ENCODE results near the gene IKZF5.

IKZF5 gene

DNA sequence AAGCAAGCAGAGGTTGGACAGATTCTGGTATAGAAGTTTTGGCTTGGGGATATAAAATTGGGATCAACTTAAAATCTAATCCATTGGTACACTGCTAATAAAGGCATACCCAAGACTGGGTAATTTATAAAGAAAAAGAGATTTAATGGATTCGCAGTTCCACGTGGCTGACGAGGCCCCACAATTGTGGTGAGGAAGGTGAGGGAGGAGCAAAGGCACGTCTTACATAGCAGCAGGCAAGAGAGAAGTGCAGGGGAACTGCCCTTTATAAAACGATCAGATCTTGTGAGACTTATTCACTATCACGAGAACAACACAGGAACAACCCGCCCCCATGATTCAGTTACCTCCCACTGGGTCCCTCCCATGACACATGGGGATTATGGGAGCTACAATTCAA is 9.9 kb upstream of the IKZF5 start:
- DNase-seq (ENCODE audit: low read depth), result no peak
- no peak overlapping the region for H3K4me3 ChIP-seq (ENCODE audit: low read depth, low read length)

DNA sequence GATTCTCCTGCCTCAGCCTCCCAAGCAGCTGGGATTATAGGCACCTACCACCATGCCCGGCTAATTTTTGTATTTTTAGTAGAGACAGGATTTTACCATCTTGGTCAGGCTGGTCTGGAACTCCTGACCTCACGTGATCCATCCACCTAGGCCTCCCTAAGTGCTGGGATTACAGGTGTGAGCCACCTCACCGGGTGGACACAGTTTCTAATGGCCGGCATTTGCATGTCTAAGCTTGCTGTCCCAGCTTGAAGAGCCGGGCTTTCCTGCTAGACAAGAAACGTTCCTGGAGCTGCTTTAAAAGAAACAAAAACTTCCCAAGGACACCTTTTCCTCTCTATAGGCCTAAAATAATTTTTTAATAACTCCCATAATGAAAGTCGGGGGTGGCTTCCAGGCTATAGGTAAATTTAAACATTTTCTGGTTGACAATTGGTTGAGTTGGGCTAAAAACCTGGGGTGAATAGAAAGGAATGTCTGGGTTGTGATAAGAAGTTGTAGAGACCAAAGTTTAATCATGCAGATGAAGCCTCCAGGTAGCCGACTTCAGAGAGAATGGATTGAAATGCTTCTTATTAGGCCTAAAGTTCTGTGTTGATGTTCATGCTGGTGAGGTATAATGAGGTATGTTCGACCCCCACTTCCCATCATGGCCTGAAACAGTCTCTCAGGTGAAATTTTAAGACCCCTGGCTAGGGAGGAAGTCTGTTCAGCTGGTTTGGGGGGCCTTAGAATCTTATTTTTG is 9.0 kb upstream of the IKZF5 start:
- no peak for DNase-seq (ENCODE audit: low read depth)
- H3K4me3 ChIP-seq (ENCODE audit: low read depth, low read length), result no peak overlapping the region

DNA sequence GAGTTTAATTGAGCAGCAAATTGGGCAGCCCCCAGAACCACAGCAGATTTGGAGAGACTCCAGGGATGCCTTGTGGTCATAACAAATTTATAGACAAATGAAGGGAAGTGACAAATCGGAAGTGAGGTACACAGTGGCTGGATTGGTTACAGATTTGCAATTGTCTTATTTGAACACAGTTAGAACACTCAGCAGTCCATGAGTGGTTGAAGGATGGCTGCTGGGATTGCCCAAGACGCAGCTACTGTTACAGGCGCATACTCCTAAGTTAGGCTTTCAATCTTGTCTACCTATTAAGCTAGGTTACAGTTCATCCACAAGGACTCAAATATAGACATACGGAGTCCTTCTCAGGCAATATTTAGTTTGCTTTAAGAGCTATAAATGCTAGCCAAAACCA is 7.6 kb upstream of the IKZF5 start:
- no peak for DNase-seq (ENCODE audit: low read depth)
- no peak overlapping the region for H3K4me3 ChIP-seq (ENCODE audit: low read depth, low read length)

DNA sequence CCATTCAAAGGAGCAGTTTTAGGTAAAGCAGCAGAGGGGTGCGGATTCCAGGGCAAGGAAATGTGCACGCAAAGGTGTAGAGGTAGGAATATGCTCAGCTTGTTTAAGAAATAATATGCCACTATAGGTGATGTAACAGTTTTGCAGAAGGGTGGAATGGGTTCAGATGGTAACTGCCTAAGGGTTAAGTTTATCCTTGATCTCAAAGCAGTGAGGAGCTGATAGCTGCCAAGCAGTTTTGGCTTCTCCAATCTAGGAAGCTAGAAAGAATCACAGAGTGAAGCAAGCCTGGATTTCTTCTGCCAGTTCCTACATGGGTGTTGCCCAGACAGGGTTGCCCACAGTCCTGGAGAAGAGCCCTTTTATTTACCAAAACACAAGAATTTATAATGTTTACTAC is 6.2 kb upstream of the IKZF5 start:
- no peak overlapping the region for H3K4me3 ChIP-seq (ENCODE audit: low read depth, low read length)
- no peak for DNase-seq (ENCODE audit: low read depth)

DNA sequence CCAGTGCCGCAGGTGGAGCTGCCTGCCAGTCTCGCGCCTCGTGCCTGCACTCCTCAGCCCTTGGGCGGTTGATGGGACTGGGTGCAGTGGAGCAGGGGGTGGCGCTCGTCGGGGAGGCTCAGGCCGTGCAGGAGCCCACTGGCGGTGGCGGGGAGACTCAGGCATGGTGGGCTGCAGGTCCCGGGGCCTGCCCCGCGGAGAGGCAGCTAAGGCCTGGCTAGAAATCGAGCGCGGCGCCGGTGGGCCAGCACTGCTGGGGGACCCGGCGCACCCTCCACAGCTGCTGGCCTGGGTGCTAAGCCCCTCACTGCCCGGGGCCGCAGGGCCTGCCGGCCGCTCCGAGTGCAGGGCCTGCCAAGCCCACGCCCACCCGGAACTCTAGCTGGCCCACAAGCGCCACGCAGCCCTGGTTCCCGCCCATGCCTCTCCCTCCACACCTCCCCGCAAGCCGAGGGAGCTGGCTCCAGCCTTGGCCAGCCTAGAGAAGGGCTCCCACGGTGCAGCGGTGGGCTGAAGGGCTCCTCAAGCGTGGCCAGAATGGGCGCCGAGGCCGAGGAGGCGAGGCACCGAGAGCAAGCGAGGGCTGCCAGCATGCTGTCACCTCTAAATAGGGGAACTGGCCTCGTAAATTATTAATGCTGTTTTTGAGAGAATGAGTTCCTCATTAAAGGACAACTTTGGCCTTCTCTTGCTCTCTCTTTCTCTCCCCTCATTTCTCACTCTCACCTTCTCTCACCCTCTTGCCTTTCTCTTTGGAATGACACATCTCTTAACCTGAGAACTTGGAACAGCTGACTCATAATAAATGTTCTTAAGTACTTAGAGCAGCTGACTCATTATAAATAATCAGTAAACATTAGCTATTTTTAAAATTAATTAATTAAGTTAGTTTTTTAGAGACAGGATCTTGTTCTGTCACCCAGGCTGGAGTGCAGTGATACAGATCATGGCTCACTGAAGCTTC is 5.1 kb upstream of the IKZF5 start:
- H3K4me3 ChIP-seq (ENCODE audit: low read depth, low read length), result no peak overlapping the region
- no peak for DNase-seq (ENCODE audit: low read depth)

DNA sequence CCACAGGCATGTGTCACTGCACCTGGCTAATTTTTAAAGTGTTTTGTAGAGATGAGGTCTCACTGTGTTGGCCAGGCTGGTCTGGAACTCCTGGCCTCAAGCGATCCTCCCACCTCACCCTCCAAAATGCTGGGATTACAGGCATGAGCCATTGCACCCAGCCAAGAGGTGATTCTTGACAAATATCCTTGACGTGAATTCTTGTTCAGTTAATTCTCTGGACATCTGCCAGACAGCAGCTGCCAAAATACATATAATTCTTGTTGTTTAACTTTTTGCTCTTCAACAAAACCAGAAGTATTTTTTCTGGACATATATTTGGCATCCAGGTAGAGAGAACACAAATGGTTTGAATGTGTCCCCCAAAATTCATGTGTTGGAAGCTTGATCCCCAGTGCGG is 3.4 kb upstream of the IKZF5 start:
- H3K4me3 ChIP-seq (ENCODE audit: low read depth, low read length), result no peak overlapping the region
- DNase-seq (ENCODE audit: low read depth), result no peak

DNA sequence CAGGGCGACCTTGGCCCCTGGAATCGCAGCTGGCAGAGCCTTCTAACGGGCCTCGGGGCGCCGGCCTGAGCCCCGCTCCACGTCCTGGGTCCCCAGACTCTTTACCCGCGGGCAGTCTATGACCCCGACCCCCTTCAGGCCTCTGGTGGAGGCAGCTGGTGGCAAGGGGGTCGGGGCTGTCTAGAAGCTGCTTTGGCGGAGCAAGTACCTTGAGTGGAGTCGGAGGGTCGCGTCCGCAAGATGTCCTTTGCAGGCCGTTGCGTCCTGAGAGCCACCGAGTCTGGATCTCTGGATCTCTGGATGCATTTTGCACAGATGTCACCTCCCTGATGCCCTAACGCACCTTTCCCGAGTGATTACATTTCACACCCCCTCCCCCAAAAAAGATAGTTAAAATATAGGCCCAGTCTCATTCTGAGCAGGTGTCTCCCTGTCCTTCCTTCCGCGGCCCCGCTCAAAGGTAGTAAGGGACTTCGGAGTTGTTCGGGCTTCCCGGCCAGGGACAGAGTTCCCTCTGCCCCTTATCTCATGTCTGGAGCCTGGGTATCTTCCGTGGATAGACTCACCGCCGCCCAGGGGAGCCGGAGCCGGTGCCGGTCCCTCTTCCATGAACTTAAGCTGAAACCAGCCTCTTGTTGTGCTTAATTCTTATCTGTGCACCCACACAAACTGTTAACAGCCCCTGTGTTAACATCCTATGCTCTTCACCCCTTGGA is 668 bp upstream of the IKZF5 start:
- H3K4me3 ChIP-seq (ENCODE audit: low read depth, low read length), result peak overlapping the region; percentile 96
- no peak for DNase-seq (ENCODE audit: low read depth)

DNA sequence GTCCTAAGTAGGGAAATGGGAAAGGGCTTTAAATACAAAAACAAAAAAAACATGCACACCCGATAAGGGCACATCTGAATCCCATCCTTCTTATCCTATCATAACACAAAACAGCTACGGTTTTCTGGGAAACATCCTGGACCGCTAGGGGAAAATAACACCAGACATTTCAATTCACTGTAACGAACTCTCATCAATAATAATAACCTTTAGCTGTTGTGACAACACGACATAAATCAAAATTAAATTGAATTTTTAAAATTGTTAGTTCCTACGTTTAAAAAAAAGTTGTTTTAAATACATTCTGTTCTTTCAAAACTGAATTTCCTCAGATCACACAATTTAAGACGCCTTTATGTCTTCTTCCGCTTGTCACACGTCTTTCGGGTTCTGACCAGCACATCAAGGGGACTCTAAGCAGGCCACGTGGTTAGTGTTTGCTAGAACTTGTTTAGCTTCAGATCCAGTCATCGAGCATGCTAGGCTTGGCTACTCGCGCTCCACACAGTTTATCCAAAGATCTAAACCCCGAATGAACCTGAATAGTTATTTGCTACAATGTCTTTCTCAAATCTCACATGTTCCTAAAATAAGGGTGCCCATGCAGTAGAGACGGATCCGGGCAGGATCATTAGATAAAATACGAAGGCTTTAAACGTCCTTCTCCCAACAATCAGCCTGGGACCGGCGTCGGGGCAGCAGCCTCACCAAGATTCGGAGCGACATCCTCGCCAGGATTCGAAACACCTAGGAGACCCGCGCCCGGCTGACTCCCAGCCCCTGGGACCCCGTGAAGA is 839 bp downstream of the IKZF5 start:
- peak; percentile 4 for DNase-seq (ENCODE audit: low read depth)
- peak overlapping the region; percentile 96 for H3K4me3 ChIP-seq (ENCODE audit: low read depth, low read length)

DNA sequence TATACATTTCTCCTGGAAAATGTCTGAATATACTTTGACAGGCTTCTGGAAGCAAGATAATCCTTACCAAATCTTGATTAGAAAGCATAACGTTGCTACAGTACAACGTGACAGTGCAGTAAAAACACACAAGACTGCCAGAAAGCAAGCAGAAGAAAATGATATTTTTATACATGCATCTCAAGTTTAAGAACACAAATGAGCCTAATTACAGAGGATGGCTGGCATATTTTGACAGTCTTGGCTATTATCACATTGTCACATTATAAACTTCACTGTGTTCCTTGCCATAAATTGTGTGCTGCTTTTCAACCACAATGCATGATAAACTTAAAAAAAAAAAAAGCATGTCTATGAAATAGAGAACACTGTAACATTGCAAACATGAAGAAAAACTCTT is 4.3 kb downstream of the IKZF5 start:
- no peak for DNase-seq (ENCODE audit: low read depth)
- H3K4me3 ChIP-seq (ENCODE audit: low read depth, low read length), result no peak overlapping the region

DNA sequence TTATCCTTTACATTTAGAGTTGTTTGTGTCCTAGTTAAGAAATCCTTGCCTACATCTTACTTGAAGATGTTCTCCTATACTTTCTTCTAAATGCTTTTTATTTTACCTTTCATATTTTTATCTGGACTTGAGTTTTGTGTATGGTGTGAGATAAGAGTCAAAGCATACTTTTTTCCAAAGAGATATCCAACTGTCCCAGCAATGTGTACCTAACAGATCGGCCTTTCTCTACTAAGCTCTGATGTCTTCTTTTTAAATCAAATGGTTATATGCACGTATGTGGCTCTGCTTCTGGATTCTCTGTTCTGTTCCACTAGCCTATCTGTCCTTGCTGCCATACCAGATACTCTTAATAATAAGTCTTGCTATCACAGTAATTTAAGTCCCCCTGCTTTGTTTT is 7.2 kb downstream of the IKZF5 start:
- DNase-seq (ENCODE audit: low read depth), result no peak
- H3K4me3 ChIP-seq (ENCODE audit: low read depth, low read length), result no peak overlapping the region

DNA sequence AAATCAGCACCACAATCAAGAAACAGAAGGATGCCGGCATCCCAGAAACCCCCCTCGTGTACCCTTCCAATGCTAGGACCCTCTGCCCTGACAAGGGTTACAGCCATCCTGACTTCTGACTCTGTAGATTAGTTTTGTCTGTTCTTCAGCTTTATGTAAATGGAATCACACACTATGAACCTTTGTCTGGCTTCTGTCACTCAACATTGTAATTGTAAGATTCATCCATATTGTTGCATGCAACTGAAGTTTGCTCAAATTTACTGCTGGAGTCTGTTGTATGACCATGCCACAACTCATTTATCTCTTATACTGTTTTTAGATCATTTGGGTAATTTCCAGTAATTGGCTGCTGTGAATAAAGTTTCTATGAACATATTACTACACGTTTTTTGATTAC is 8.4 kb downstream of the IKZF5 start:
- no peak overlapping the region for H3K4me3 ChIP-seq (ENCODE audit: low read depth, low read length)
- DNase-seq (ENCODE audit: low read depth), result no peak

DNA sequence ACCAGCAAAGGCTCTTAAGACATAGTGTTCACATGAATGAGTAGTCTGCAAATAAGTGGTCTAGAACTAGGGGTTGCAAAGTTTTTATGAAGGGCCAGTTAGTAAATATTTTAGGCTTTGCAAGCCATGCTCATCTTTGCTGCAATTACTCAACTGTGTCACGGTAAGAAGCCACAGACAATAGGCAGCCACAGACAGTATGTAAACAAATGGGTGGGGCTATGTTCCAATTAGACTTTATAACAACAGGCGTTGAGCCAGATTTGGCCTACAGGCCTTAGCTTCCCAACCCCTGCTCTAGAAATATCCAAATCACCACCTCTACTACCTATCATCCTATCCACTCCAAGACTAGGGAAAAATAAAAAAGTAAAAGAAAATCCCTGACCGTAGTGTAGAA is 9.2 kb downstream of the IKZF5 start:
- DNase-seq (ENCODE audit: low read depth), result no peak
- no peak overlapping the region for H3K4me3 ChIP-seq (ENCODE audit: low read depth, low read length)

DNA sequence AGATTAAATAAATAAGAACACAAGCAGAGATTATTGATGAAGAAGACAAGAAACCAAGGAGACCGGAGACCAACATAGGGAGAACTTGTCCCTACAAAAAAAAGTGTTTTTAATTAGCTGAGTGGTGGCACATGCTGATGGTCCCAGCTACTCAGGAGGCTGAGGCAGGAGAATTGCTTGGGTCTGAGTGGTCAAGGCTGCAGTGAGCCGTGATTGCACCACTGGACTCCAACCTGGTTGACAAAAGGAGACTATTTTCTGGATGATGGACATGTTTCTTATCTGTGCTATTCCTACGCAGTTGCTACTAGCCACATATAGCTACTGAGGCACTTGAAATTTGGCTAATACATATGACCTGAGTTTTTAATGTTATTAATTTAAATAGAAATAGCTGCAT is 9.7 kb downstream of the IKZF5 start:
- DNase-seq (ENCODE audit: low read depth), result no peak
- no peak overlapping the region for H3K4me3 ChIP-seq (ENCODE audit: low read depth, low read length)

DNA sequence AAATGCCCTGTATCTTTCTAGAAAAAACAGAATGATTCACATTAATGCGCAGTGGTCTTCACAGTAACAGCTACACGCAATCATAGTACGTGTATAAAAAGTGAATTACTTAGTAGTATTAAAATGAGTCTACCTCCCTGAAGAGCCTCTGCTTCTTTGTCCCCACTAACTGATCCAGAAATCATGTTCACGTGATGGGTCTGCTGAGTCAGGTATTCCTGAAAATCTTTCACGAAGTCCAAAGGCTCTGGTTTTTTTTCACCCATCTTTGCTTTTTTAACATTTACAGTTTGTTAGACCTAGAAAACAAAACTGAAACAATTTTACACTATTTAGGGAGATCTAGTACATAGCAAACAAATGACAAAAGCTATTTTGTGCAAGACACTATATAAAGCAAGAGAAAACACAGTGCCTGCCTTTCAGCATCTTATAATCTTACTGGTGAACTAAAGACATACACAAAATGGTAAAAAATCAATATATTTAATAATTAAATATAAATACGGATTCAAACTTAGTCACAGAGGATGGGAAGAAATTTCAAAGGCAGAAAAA is 10.2 kb downstream of the IKZF5 start:
- no peak overlapping the region for H3K4me3 ChIP-seq (ENCODE audit: low read depth, low read length)
- no peak for DNase-seq (ENCODE audit: low read depth)

DNA sequence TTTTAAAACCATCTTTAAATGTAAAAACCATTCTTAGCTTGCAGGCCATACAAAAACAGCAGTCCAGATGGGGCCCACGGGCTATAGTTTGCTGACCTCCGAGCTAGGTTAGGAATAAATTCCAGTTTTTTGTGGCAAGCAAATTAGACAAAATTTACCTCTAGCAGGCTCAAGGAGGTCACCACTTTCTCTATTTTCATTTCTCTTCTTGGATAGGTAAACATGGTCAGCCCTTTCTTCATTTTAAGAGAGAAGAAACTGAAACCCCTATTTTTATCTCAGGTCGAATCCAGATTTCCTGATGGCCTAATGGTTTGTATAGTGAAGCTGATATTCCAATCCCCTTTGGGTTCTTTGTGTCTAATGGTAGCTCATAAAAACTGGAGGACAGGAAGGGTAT is 10.7 kb downstream of the IKZF5 start:
- no peak for DNase-seq (ENCODE audit: low read depth)
- H3K4me3 ChIP-seq (ENCODE audit: low read depth, low read length), result no peak overlapping the region

DNA sequence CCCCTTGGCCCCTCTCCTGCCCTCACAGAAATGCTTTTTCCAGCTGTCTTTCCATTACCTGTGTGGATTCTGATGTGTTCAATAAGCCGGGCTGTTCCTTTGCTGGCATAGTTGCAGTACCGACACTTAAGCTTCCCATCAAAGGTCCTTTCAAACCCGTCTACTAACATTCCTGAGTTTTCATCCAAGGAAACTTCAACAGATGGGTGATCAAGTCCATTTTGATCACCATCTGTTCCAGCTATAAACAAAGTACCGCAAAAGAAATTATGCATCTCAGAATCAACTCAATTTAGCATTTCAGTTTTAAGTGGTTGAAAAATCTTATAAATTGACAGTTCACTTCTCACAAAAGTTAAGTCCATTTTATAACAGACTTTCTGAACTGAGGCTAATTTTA is 12.7 kb downstream of the IKZF5 start:
- H3K4me3 ChIP-seq (ENCODE audit: low read depth, low read length), result no peak overlapping the region
- DNase-seq (ENCODE audit: low read depth), result no peak

DNA sequence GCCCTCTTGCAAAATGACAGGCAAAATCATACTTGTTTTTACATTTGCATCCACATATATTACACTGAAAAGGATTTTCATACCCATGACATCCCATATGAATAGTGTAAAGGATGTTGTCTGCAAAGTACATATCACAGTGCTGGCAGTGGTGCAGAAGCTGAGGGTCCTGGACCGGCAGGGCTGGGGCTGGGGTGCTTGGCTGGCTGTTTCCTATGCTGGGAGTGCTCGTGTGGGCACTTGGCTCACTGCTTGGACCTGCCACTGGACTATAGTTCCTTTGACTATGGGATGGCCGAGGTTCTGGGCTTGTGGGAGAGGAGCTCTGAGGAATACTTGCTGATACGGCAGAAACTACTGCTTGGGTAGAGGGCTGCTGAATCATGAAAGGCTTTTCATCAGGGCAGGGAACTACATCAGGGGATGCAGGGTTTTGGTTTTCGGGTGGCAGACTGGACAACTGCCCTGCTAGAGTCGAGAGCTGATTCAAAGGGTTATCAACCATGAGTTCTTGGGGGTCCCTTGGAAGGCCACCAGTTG is 14.7 kb downstream of the IKZF5 start:
- DNase-seq (ENCODE audit: low read depth), result no peak
- no peak overlapping the region for H3K4me3 ChIP-seq (ENCODE audit: low read depth, low read length)

DNA sequence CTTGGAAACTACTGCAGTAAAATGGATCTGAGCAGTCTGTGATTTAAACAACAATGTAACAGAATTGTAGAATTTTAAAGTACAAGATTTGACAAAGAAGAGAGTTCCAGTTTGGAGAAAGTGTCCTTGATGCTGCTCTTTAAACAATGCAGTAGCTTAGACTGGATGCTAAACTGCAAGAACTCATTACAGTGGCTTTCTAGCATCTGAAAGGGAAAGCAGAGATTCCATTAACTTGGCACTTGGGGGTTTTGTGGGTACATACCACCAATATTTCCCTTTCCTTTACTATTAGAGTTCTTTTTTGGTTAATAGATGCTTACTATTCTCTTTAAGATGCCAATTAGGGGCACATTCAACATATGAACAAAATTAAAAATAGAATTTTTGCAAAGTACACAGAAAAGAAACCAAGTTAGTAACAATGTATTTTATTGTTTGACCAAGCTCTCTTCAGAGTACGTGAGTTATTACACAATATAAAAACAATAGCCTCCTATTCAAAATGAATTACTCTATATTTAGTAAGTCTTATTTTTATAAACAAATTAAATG is 16.5 kb downstream of the IKZF5 start:
- DNase-seq (ENCODE audit: low read depth), result no peak
- no peak overlapping the region for H3K4me3 ChIP-seq (ENCODE audit: low read depth, low read length)

DNA sequence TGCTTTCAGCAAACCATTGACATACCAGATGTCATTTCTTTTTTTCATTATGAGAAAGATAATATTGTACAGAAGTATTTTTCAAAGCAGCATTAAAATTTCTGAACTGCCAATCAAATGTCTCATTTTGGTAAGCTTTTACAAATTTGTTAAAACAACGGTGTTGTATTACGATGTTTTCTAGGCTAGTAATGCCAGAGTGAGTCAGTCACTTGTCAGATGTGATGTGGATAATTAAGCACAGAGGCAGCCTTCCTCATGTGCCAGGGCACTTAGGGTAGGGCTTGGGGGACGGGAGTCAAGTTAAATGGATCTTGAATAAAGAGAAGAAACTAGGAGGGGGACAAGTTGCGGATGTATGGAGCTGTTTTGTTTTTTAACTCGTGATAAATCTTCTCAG is 18.3 kb downstream of the IKZF5 start:
- no peak for DNase-seq (ENCODE audit: low read depth)
- H3K4me3 ChIP-seq (ENCODE audit: low read depth, low read length), result no peak overlapping the region
